CD4-positive, CD25-positive, alpha-beta regulatory T cell (primary cell): ENCODE data around the gene RET. TPM values are rescaled to one million over a fixed set of nuclear protein-coding genes. Genes with fewer than 3 reads are reported as not detected.

ENCODE experiments used
- ATAC-seq, 2 donors: fragments of 150-1000 bp; cut with Tn5 transposase; one replicate each; pipeline ENCODE4 v1.10.0; 2021; ENCODE audit warnings: low read depth in 2 of 2, moderate number of reproducible peaks in 2 of 2, moderate library complexity in 1 of 2
- DNase-seq, 3 donors: peaks; one replicate each; pipeline versions ENCODE4 v3.0.0 to v3.0.0-alpha.2; 2012 to 2022; ENCODE audit warnings: mixed read lengths in 1 of 3
- H3K27ac ChIP-seq: one replicate; pipeline ENCODE4 v1.7.0; 2013; ENCODE audit warnings: mild to moderate bottlenecking, low read length; ENCODE audit not compliant: insufficient read depth, poor library complexity, severe bottlenecking
- H3K27me3 ChIP-seq: one replicate; pipeline ENCODE4 v1.7.0; 2013; ENCODE audit warnings: low read length; ENCODE audit not compliant: control insufficient read depth, insufficient read depth
- H3K36me3 ChIP-seq: one replicate; pipeline ENCODE4 v1.7.0; 2013; ENCODE audit warnings: mild to moderate bottlenecking, low read length, moderate library complexity; ENCODE audit not compliant: control insufficient read depth, insufficient read depth
- H3K4me1 ChIP-seq: 2 replicates; pipeline ENCODE4 v1.7.0; 2013; ENCODE audit warnings: mild to moderate bottlenecking, low read length; ENCODE audit not compliant: insufficient read depth, control insufficient read depth, poor library complexity, severe bottlenecking
- H3K4me3 ChIP-seq: one replicate; pipeline ENCODE4 v1.7.0; 2013; ENCODE audit warnings: low read depth, mild to moderate bottlenecking, low read length, moderate library complexity
- H3K9me3 ChIP-seq, 2 experiments: 1 replicate in 1 of 2; 2 replicates in 1 of 2; pipeline ENCODE4 v1.7.0; 2013; ENCODE audit warnings: low read length in 2 of 2, mild to moderate bottlenecking in 1 of 2, moderate library complexity in 1 of 2; ENCODE audit not compliant: control insufficient read depth in 2 of 2
- H3K27ac Mint-ChIP-seq, 3 donors: one replicate each; pipeline ENCODE4 v1.8.0; 2020 to 2022; ENCODE audit warnings: mild to moderate bottlenecking in 3 of 3, mixed read lengths in 3 of 3, moderate library complexity in 2 of 3
- H3K27me3 Mint-ChIP-seq: one replicate; pipeline ENCODE4 v1.8.0; 2022; ENCODE audit warnings: mild to moderate bottlenecking, mixed read lengths
- H3K36me3 Mint-ChIP-seq: one replicate; pipeline ENCODE4 v1.8.0; 2020; ENCODE audit warnings: mixed read lengths
- H3K4me1 Mint-ChIP-seq, 4 donors: one replicate each; pipeline ENCODE4 v1.8.0; 2020 to 2022; ENCODE audit warnings: mixed read lengths in 4 of 4, mild to moderate bottlenecking in 1 of 4
- H3K4me3 Mint-ChIP-seq, 4 donors: one replicate each; pipeline ENCODE4 v1.8.0; 2020 to 2022; ENCODE audit warnings: mild to moderate bottlenecking in 4 of 4, mixed read lengths in 4 of 4, moderate library complexity in 3 of 4
- H3K9me3 Mint-ChIP-seq, 7 donors: one replicate each; pipeline ENCODE4 v1.8.0; 2020 to 2022; ENCODE audit warnings: mixed read lengths in 7 of 7, mild to moderate bottlenecking in 3 of 7, moderate library complexity in 2 of 7
- polyA plus RNA-seq, 4 donors: library from polyadenylated mRNA; unstranded; fragments of 300-500 nt; fragmentation: Illumina TruSeq; gene quantifications; one replicate each; pipeline ENCODE4 v1.2.3, GENCODE V29; 2021
- total RNA-seq: library from RNA; stranded (reverse); gene quantifications from one replicate; pipeline ENCODE4 v1.2.3, GENCODE V29; 2022

The RET gene
- total and polyA plus RNA-seq, 5 donors from 2014 or later: 0.37 TPM; not detected in 4

- H3K27ac Mint-ChIP-seq: peak overlapping the region in 2 of 3 donors; percentile 37 to 71
- Histone ChIP-seq H3K9me3 (no peaks in the 10 kb centered on the region), H3K36me3 (no peaks in the 10 kb centered on the region), H3K4me1 (peaks cover 30% of the 10 kb centered on the region), H3K27me3 (no peaks in the 10 kb centered on the region), H3K27ac (no peak overlapping the region), H3K4me3 (no peak overlapping the region)
- peaks cover 15 to 39% (median 33%) of the 10 kb centered on the region in 4 donors for H3K4me1 Mint-ChIP-seq
- H3K27me3 Mint-ChIP-seq: no peaks in the 10 kb centered on the region
- ATAC-seq (no peak), DNase-seq (no peak)
- peak overlapping the region; percentile 91 to 96 (median 93) for H3K4me3 Mint-ChIP-seq
- H3K9me3 Mint-ChIP-seq: peaks cover 0 to 1% (median 0%) of the 10 kb centered on the region in 7 donors
- peaks cover 3% of the 10 kb centered on the region for H3K36me3 Mint-ChIP-seq
Measured at GRCh38 chr10:43135656-43136055, 58.8 kb downstream of the RET start.

GRCh38 chr10:43136432-43136831 lies 59.6 kb downstream of the RET start:
- Mint-ChIP-seq H3K36me3 (peaks cover 4% of the 10 kb centered on the region), H3K27ac (peak overlapping the region in 2 of 3 donors; percentile 47 to 71), H3K27me3 (no peaks in the 10 kb centered on the region), H3K9me3 (peaks cover 0 to 1% (median 0%) of the 10 kb centered on the region in 7 donors), H3K4me3 (peak overlapping the region; percentile 91 to 96 (median 93)), H3K4me1 (peaks cover 17 to 45% (median 36%) of the 10 kb centered on the region in 4 donors)
- ATAC-seq: no peak
- Histone ChIP-seq H3K36me3 (no peaks in the 10 kb centered on the region), H3K27ac (no peak overlapping the region), H3K4me1 (peaks cover 38% of the 10 kb centered on the region), H3K27me3 (no peaks in the 10 kb centered on the region), H3K4me3 (no peak overlapping the region), H3K9me3 (no peaks in the 10 kb centered on the region)
- DNase-seq: no peak

DNA sequence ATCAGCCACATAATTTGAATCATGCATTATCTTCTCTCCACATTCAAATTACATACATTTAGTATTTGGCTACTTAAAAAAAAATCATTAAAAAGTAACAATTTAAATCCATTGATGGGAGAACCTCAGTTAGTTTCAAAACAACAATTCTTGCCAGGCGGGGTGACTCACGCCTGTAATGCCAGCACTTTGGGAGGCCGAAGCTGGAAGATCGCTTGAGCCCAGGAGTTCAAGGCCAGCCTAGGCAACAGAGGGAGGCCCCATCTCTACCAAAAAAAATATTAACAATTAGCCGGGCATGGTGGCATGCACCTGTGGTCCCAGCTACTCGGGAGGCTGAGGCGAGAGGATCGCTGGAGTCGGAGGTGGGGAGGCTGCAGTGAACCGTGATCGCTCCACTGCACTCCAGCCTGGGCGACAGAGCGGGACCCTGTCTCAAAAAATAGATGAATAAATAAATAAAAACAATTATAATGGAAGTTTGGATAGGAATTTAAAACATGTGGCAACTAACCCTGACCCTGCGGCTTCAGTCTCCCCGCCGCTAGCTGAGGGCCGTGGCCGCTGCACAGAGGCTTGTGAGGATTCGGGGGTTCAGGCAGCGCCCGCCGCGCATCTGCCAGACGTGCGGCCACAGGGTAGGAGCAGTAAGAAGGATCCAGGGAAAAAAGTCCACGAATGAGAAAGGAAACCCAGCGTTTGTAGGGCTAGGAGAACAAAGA lies 60.3 kb downstream of the RET start:
- Mint-ChIP-seq H3K36me3 (peaks cover 4% of the 10 kb centered on the region), H3K27me3 (no peaks in the 10 kb centered on the region), H3K4me1 (peaks cover 17 to 50% (median 40%) of the 10 kb centered on the region in 4 donors), H3K27ac (peak overlapping the region; percentile 71 to 94 (median 93)), H3K9me3 (peaks cover 0 to 1% (median 0%) of the 10 kb centered on the region in 7 donors), H3K4me3 (peak overlapping the region; percentile 91 to 96 (median 93))
- Histone ChIP-seq H3K4me3 (peak overlapping the region; percentile 77), H3K36me3 (no peaks in the 10 kb centered on the region), H3K27me3 (no peaks in the 10 kb centered on the region), H3K27ac (peak overlapping the region; percentile 93), H3K9me3 (no peaks in the 10 kb centered on the region), H3K4me1 (peaks cover 45% of the 10 kb centered on the region)
- ATAC-seq: no peak
- DNase-seq: no peak

DNA sequence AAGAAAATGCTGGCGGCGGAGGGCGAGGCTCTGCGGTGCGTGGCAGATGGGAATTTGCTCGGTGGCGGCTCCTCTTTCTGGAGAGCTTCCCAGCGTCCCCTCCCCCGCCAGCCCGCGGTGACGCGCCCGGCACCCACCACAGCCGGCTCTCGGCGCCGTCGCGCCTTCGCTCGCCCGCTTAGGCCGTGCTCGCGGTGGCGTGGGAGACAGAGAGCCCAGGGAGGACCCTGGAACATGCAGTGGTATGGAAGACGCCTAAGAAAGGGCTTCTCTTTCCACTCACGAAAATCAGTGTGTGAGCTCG lies 60.8 kb downstream of the RET start:
- ATAC-seq: no peak
- no peaks in the 10 kb centered on the region for H3K9me3 ChIP-seq
- H3K9me3 Mint-ChIP-seq: peaks cover 0 to 1% (median 0%) of the 10 kb centered on the region in 7 donors

DNA sequence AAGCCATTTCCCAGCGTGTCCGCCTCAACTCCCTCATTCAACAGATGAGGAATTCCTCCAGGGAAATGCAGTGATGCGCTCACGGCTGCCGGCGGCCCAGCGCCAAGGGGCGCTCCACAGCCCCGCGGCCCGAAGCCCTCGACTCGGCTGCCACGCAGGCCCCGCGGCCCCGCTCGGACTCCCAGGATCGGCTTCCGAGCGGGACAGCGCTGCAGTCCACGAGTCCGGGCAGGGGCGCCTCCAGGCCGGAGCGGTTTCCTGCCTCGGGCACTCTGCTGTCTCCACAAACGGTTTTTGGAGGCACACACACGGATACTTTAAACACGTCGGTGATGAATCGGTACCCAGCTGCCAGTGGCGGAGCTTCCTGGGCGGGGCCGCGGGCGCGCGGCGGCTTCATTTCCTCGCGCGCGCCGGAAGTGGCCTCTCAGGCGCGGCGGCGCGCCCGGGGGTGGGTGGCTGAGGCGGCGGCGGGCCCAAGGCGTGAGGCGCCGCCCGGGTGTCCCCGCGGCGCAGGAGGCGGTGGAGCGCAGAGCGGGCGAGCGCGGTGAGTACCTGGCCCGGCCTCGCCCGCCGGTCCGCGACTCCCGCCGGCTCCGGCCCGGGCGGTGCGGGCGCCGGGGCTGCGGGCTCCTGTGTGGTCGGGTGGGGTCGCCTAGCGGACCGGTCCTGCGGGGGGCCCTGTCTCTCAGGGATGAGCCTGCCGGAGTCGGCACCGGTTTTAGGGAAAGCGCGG lies 61.3 kb downstream of the RET start, which contains the start of gene CSGALNACT2:
Gene CSGALNACT2 (plus strand): TSS at position 425 of the 736 bp plus-strand sequence. CDS start 16,705 bp downstream, outside the sequence.
- peaks cover 54% of the 10 kb centered on the region for H3K4me1 ChIP-seq
- H3K4me3 ChIP-seq: peak within 1 kb of the TSS; percentile 96
- DNase-seq (peak; percentile 82 to 95 (median 89)), ATAC-seq (peak; percentile 68 to 79)
- H3K4me1 Mint-ChIP-seq: peaks cover 24 to 60% (median 49%) of the 10 kb centered on the region in 4 donors
- H3K9me3 ChIP-seq: no peaks in the 10 kb centered on the region
- H3K4me3 Mint-ChIP-seq: peak within 1 kb of the TSS; percentile 95 to 100 (median 97)
- no peaks in the 10 kb centered on the region for H3K36me3 ChIP-seq
- H3K27ac Mint-ChIP-seq: peak within 1 kb of the TSS; percentile 98 to 100 (median 99)
- H3K27me3 ChIP-seq: no peaks in the 10 kb centered on the region
- peaks cover 4% of the 10 kb centered on the region for H3K36me3 Mint-ChIP-seq
- H3K27ac ChIP-seq: peak within 1 kb of the TSS; percentile 93
- H3K27me3 Mint-ChIP-seq: no peaks in the 10 kb centered on the region
- peaks cover 0 to 1% (median 0%) of the 10 kb centered on the region in 7 donors for H3K9me3 Mint-ChIP-seq

More for the DNA sequence above, 60.8 kb downstream of the RET start:
- DNase-seq: peak in 2 of 3 donors; percentile 29 to 48
- H3K27me3 Mint-ChIP-seq: no peaks in the 10 kb centered on the region
- Histone ChIP-seq H3K36me3 (no peaks in the 10 kb centered on the region), H3K4me3 (peak overlapping the region; percentile 77), H3K4me1 (peaks cover 50% of the 10 kb centered on the region), H3K27me3 (no peaks in the 10 kb centered on the region), H3K27ac (peak overlapping the region; percentile 93)
- H3K27ac Mint-ChIP-seq: peak overlapping the region; percentile 71 to 93 (median 77)
- H3K36me3 Mint-ChIP-seq: peaks cover 4% of the 10 kb centered on the region
- peaks cover 21 to 55% (median 45%) of the 10 kb centered on the region in 4 donors for H3K4me1 Mint-ChIP-seq
- H3K4me3 Mint-ChIP-seq: peak overlapping the region; percentile 91 to 96 (median 93)

DNA sequence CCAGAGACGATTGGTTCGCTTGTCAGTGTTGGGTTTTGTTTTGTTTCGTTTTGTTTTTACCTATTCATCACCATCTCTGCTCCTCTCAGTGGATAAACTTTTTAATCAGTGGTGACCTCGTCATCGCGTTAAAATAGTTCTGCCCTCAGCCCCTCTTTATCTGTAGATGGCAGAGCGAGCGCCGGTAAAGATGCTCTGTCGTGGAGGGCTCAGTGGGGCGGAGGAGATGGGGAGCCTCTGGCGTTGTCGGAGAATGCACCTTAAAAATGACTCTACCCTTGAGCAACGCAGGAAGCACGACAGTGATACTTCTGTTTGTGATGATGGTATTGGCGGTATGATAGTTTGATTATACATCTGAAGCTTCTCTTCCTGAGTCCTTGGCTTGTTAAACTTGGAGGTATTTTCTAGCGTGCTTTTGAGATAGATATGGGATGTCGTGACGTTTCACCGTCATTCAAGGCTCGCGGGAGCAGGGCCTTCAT lies 61.9 kb downstream of the RET start:
- Histone ChIP-seq H3K4me1 (peaks cover 59% of the 10 kb centered on the region), H3K4me3 (peak overlapping the region; percentile 96), H3K27me3 (no peaks in the 10 kb centered on the region), H3K36me3 (no peaks in the 10 kb centered on the region), H3K27ac (peak overlapping the region; percentile 93), H3K9me3 (no peaks in the 10 kb centered on the region)
- Mint-ChIP-seq H3K36me3 (peaks cover 4% of the 10 kb centered on the region), H3K4me1 (peaks cover 29 to 67% (median 55%) of the 10 kb centered on the region in 4 donors), H3K4me3 (peak overlapping the region; percentile 94 to 100 (median 97)), H3K27ac (peak overlapping the region; percentile 98 to 100 (median 99)), H3K9me3 (peaks cover 0 to 1% (median 0%) of the 10 kb centered on the region in 7 donors), H3K27me3 (no peaks in the 10 kb centered on the region)
- ATAC-seq (peak; percentile 55 to 67), DNase-seq (peak; percentile 59 to 87 (median 81))

DNA sequence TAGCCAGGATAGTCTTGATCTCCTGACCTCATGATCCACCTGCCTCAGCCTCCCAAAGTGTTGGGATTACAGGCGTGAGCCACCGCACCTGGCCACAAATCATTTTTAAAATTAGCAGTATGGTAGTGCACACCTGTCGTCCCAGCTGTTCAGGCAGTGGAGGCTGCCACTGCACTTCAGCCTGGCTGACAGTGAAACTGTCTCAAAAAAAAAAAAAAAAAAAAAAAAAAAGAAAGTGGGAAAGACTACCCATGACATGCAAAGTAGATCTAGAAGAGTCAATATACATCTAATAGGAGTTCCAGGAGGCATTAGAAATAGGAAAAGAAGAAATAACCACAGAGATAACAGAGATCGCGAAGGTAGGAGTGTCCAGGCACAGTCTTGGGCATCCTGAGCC lies 64.6 kb downstream of the RET start:
- peaks cover 6% of the 10 kb centered on the region for H3K36me3 Mint-ChIP-seq
- peak overlapping the region; percentile 23 for H3K4me3 ChIP-seq
- H3K27ac Mint-ChIP-seq: peak overlapping the region; percentile 43 to 98 (median 76)
- H3K9me3 Mint-ChIP-seq: peaks cover 0 to 1% (median 0%) of the 10 kb centered on the region in 7 donors
- ATAC-seq: no peak
- peaks cover 45 to 81% (median 65%) of the 10 kb centered on the region in 4 donors for H3K4me1 Mint-ChIP-seq
- H3K27me3 ChIP-seq: no peaks in the 10 kb centered on the region
- peak overlapping the region; percentile 47 to 70 (median 58) for H3K4me3 Mint-ChIP-seq
- H3K4me1 ChIP-seq: peaks cover 81% of the 10 kb centered on the region
- H3K27me3 Mint-ChIP-seq: no peaks in the 10 kb centered on the region
- no peak for DNase-seq
- H3K27ac ChIP-seq: peak overlapping the region; percentile 14
- H3K36me3 ChIP-seq: no peaks in the 10 kb centered on the region
- no peaks in the 10 kb centered on the region for H3K9me3 ChIP-seq
